Astrocyte (in vitro differentiated cells and primary cell): ENCODE results near the gene SRRM4.

Source experiments
- EZH2 ChIP-seq: IDR thresholded peaks from 2 replicates; pipeline ENCODE4 v1.6.1; 2012; ENCODE audit warnings: mild to moderate bottlenecking, low read length, inconsistent platforms; ENCODE audit not compliant: insufficient read depth
- TF ChIP-seq, protein P1 (sequence below): IDR thresholded peaks from 2 replicates; pipeline ENCODE4 v1.5.1; 2011; ENCODE audit warnings: low read depth, mild to moderate bottlenecking, inconsistent platforms, low read length, moderate library complexity; ENCODE audit not compliant: insufficient read depth

- TF ChIP-seq, protein P1, sequence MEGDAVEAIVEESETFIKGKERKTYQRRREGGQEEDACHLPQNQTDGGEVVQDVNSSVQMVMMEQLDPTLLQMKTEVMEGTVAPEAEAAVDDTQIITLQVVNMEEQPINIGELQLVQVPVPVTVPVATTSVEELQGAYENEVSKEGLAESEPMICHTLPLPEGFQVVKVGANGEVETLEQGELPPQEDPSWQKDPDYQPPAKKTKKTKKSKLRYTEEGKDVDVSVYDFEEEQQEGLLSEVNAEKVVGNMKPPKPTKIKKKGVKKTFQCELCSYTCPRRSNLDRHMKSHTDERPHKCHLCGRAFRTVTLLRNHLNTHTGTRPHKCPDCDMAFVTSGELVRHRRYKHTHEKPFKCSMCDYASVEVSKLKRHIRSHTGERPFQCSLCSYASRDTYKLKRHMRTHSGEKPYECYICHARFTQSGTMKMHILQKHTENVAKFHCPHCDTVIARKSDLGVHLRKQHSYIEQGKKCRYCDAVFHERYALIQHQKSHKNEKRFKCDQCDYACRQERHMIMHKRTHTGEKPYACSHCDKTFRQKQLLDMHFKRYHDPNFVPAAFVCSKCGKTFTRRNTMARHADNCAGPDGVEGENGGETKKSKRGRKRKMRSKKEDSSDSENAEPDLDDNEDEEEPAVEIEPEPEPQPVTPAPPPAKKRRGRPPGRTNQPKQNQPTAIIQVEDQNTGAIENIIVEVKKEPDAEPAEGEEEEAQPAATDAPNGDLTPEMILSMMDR = no peak
- TF ChIP-seq EZH2 = no peak
Measured at GRCh38 chr12:119019166-119019565, 37.8 kb downstream of the SRRM4 start.
